ENCODE data around the gene NAALADL2. TPM values are rescaled to one million over a fixed set of nuclear protein-coding genes. Genes with fewer than 3 reads are reported as not detected.
"Not testable (repeated sequence)": the region's sequence is repeated elsewhere in the genome, so short reads cannot be mapped to it uniquely, and the experiment has no call there.

Gene NAALADL2
- polyA plus RNA-seq, 1 donor from 2014 or later, result 1.6 TPM

GRCh38 chr3:175356899-175357324, 497.8 kb downstream of the NAALADL2 start:
- no peak for TF ChIP-seq RAD21 (conservative IDR thresholded peaks at IDR 0.05)
- no peak for TF ChIP-seq EP300 (conservative IDR thresholded peaks at IDR 0.05; ENCODE audit: poor library complexity, severe bottlenecking)
- TF ChIP-seq SMC3 (conservative IDR thresholded peaks at IDR 0.05; ENCODE audit: poor library complexity), result no peak
- Histone ChIP-seq H3K27me3 (ENCODE audit: insufficient read depth, low read depth, low read length) (no peaks in the 10 kb centered on the region), H4K20me1 (ENCODE audit: insufficient read depth) (no peaks in the 10 kb centered on the region), H3K27ac (ENCODE audit: low read length) (no peak overlapping the region), H3K36me3 (ENCODE audit: insufficient read depth, low read length) (no peaks in the 10 kb centered on the region), H2AFZ (ENCODE audit: low read depth, low read length) (no peak overlapping the region), H3K9ac (ENCODE audit: low read length) (no peak overlapping the region), H3K4me2 (ENCODE audit: low read length) (no peak overlapping the region), H3F3A (ENCODE audit: insufficient read depth, low read length, poor library complexity, severe bottlenecking) (no peaks in the 10 kb centered on the region), H3K9me2 (ENCODE audit: insufficient read depth, low read length) (no peaks in the 10 kb centered on the region), H3K79me2 (replicated peaks; ENCODE audit: insufficient read depth, low read length) (no peaks in the 10 kb centered on the region), H3K4me3 (ENCODE audit: low read length) (no peak overlapping the region), H3K9me3 (ENCODE audit: low read length) (no peaks in the 10 kb centered on the region)

GRCh38 chr3:175357758-175358157, 498.6 kb downstream of the NAALADL2 start:
- Histone ChIP-seq H3K9me2 (ENCODE audit: insufficient read depth, low read length) (no peaks in the 10 kb centered on the region), H3K36me3 (ENCODE audit: insufficient read depth, low read length) (no peaks in the 10 kb centered on the region), H2AFZ (ENCODE audit: low read depth, low read length) (no peak overlapping the region), H4K20me1 (ENCODE audit: insufficient read depth) (no peaks in the 10 kb centered on the region), H3F3A (ENCODE audit: insufficient read depth, low read length, poor library complexity, severe bottlenecking) (no peaks in the 10 kb centered on the region), H3K4me3 (ENCODE audit: low read length) (no peak overlapping the region), H3K4me2 (ENCODE audit: low read length) (no peak overlapping the region), H3K27me3 (ENCODE audit: insufficient read depth, low read depth, low read length) (no peaks in the 10 kb centered on the region), H3K9ac (ENCODE audit: low read length) (no peak overlapping the region), H3K27ac (ENCODE audit: low read length) (no peak overlapping the region), H3K79me2 (replicated peaks; ENCODE audit: insufficient read depth, low read length) (no peaks in the 10 kb centered on the region), H3K9me3 (ENCODE audit: low read length) (peaks cover 4% of the 10 kb centered on the region)
- TF ChIP-seq EP300 (conservative IDR thresholded peaks at IDR 0.05; ENCODE audit: poor library complexity, severe bottlenecking) (no peak), SMC3 (conservative IDR thresholded peaks at IDR 0.05; ENCODE audit: poor library complexity) (no peak), POLR2AphosphoS5 (IDR thresholded peaks at IDR 0.05) (no peak), REST (IDR thresholded peaks at IDR 0.05; ENCODE audit: borderline replicate concordance) (no peak), RAD21 (conservative IDR thresholded peaks at IDR 0.05) (no peak)

- Histone ChIP-seq H3F3A (ENCODE audit: insufficient read depth, low read length, poor library complexity, severe bottlenecking) (no peaks in the 10 kb centered on the region), H3K4me3 (ENCODE audit: low read length) (no peak overlapping the region)
- no peak for TF ChIP-seq TAF1 (IDR thresholded peaks at IDR 0.05; ENCODE audit: low read depth)
- TF ChIP-seq, protein P1, sequence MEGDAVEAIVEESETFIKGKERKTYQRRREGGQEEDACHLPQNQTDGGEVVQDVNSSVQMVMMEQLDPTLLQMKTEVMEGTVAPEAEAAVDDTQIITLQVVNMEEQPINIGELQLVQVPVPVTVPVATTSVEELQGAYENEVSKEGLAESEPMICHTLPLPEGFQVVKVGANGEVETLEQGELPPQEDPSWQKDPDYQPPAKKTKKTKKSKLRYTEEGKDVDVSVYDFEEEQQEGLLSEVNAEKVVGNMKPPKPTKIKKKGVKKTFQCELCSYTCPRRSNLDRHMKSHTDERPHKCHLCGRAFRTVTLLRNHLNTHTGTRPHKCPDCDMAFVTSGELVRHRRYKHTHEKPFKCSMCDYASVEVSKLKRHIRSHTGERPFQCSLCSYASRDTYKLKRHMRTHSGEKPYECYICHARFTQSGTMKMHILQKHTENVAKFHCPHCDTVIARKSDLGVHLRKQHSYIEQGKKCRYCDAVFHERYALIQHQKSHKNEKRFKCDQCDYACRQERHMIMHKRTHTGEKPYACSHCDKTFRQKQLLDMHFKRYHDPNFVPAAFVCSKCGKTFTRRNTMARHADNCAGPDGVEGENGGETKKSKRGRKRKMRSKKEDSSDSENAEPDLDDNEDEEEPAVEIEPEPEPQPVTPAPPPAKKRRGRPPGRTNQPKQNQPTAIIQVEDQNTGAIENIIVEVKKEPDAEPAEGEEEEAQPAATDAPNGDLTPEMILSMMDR (IDR thresholded peaks at IDR 0.05; ENCODE audit: poor library complexity, severe bottlenecking), result no peak
- no peak for TF ChIP-seq SMC3 (conservative IDR thresholded peaks at IDR 0.05; ENCODE audit: poor library complexity)
- TF ChIP-seq EZH2 (IDR thresholded peaks at IDR 0.05; ENCODE audit: borderline replicate concordance, insufficient read depth, low read length, poor library complexity, severe bottlenecking), result no peak
- no peak for TF ChIP-seq REST (IDR thresholded peaks at IDR 0.05; ENCODE audit: borderline replicate concordance)
- TF ChIP-seq MXI1 (conservative IDR thresholded peaks at IDR 0.05; ENCODE audit: poor library complexity, severe bottlenecking), result no peak
- TF ChIP-seq EP300 (conservative IDR thresholded peaks at IDR 0.05; ENCODE audit: poor library complexity, severe bottlenecking), result no peak
Measured at GRCh38 chr3:175358935-175359334, 499.8 kb downstream of the NAALADL2 start.

GRCh38 chr3:175370426-175370825, 511.3 kb downstream of the NAALADL2 start:
- H3K27ac ChIP-seq (ENCODE audit: low read length); H3K9ac ChIP-seq (ENCODE audit: low read length): not testable (repeated sequence)

More at GRCh38 chr3:175358935-175359334, 499.8 kb downstream of the NAALADL2 start:
- no peak overlapping the region for H2AFZ ChIP-seq (ENCODE audit: low read depth, low read length)
- no peaks in the 10 kb centered on the region for H3K9me2 ChIP-seq (ENCODE audit: insufficient read depth, low read length)
- no peaks in the 10 kb centered on the region for H3K27me3 ChIP-seq (ENCODE audit: insufficient read depth, low read depth, low read length)
- H3K36me3 ChIP-seq (ENCODE audit: insufficient read depth, low read length), result no peaks in the 10 kb centered on the region
- no peak overlapping the region for H3K27ac ChIP-seq (ENCODE audit: low read length)
- peaks cover 4% of the 10 kb centered on the region for H3K9me3 ChIP-seq (ENCODE audit: low read length)
- no peaks in the 10 kb centered on the region for H4K20me1 ChIP-seq (ENCODE audit: insufficient read depth)
- H3K79me2 ChIP-seq (replicated peaks; ENCODE audit: insufficient read depth, low read length), result no peaks in the 10 kb centered on the region
- H3K9ac ChIP-seq (ENCODE audit: low read length), result no peak overlapping the region
- H3K4me2 ChIP-seq (ENCODE audit: low read length), result no peak overlapping the region

More at GRCh38 chr3:175370426-175370825, 511.3 kb downstream of the NAALADL2 start:
- H3K9me3 ChIP-seq (ENCODE audit: low read length); H2AFZ ChIP-seq (ENCODE audit: low read depth, low read length); H4K20me1 ChIP-seq (ENCODE audit: insufficient read depth); H3K9me2 ChIP-seq (ENCODE audit: insufficient read depth, low read length); H3K79me2 ChIP-seq (replicated peaks; ENCODE audit: insufficient read depth, low read length); H3K4me2 ChIP-seq (ENCODE audit: low read length); H3K27me3 ChIP-seq (ENCODE audit: insufficient read depth, low read depth, low read length); H3K36me3 ChIP-seq (ENCODE audit: insufficient read depth, low read length); H3K4me3 ChIP-seq (ENCODE audit: low read length); H3F3A ChIP-seq (ENCODE audit: insufficient read depth, low read length, poor library complexity, severe bottlenecking): not testable (repeated sequence)
